Measurements from ENCODE around the gene FHL2.

The FHL2 gene

GRCh38 chr2:105421053-105421452 lies 22.2 kb upstream of the FHL2 start:
- no peak for DNase-seq (ENCODE audit: low read depth)

- DNase-seq (ENCODE audit: low read depth): no peak
These were observed 19.7 kb upstream of the FHL2 start for GRCh38 chr2:105418522-105418921.

GRCh38 chr2:105417857-105418436 lies 19.1 kb upstream of the FHL2 start:
- DNase-seq (ENCODE audit: low read depth): no peak

GRCh38 chr2:105416156-105416555 lies 17.3 kb upstream of the FHL2 start:
- DNase-seq (ENCODE audit: low read depth): no peak

- no peak for DNase-seq (ENCODE audit: low read depth)
These were observed 16.2 kb upstream of the FHL2 start for GRCh38 chr2:105415007-105415406.

- DNase-seq (ENCODE audit: low read depth): no peak
These were observed 14.4 kb upstream of the FHL2 start for GRCh38 chr2:105413206-105413605.

GRCh38 chr2:105412584-105412983 lies 13.7 kb upstream of the FHL2 start:
- DNase-seq (ENCODE audit: low read depth): no peak

GRCh38 chr2:105411720-105412407 lies 13.0 kb upstream of the FHL2 start:
- no peak for DNase-seq (ENCODE audit: low read depth)

- no peak for DNase-seq (ENCODE audit: low read depth)
These were observed 11.7 kb upstream of the FHL2 start for GRCh38 chr2:105410554-105410953.

- no peak for DNase-seq (ENCODE audit: low read depth)
These were observed 10.9 kb upstream of the FHL2 start for GRCh38 chr2:105409717-105410116.

GRCh38 chr2:105407946-105408743 lies 9.3 kb upstream of the FHL2 start:
- DNase-seq (ENCODE audit: low read depth): no peak

GRCh38 chr2:105406221-105406620 lies 7.4 kb upstream of the FHL2 start:
- no peak for DNase-seq (ENCODE audit: low read depth)

GRCh38 chr2:105405291-105405690 lies 6.4 kb upstream of the FHL2 start:
- DNase-seq (ENCODE audit: low read depth): no peak

GRCh38 chr2:105404736-105405135 lies 5.9 kb upstream of the FHL2 start:
- DNase-seq (ENCODE audit: low read depth): no peak

GRCh38 chr2:105403783-105404698 lies 5.2 kb upstream of the FHL2 start:
- DNase-seq (ENCODE audit: low read depth): no peak

- DNase-seq (ENCODE audit: low read depth): no peak
These were observed 4.5 kb upstream of the FHL2 start for GRCh38 chr2:105403241-105403782.

GRCh38 chr2:105402809-105403208 lies 4.0 kb upstream of the FHL2 start:
- no peak for DNase-seq (ENCODE audit: low read depth)

- no peak for DNase-seq (ENCODE audit: low read depth)
These were observed 3.0 kb upstream of the FHL2 start for GRCh38 chr2:105401867-105402266.

- no peak for DNase-seq (ENCODE audit: low read depth)
These were observed 1.3 kb upstream of the FHL2 start for GRCh38 chr2:105400138-105400540.

GRCh38 chr2:105399207-105399861 lies 483 bp upstream of the FHL2 start:
- DNase-seq (ENCODE audit: low read depth): no peak

GRCh38 chr2:105397953-105398335 lies 907 bp downstream of the FHL2 start:
- no peak for DNase-seq (ENCODE audit: low read depth)

Data from T follicular helper cell (primary cell).